Neural cell (in vitro differentiated cells): ENCODE results near the gene SPRR2E. TPM values are rescaled to one million over a fixed set of nuclear protein-coding genes. Genes with fewer than 3 reads are reported as not detected.
"Not testable (repeated sequence)": the region's sequence is repeated elsewhere in the genome, so short reads cannot be mapped to it uniquely, and the experiment has no call there.

Experiments
- H2AFZ ChIP-seq: fragments of 200-600, 300-800 bp; sonication (generic), shearing (Covaris generic); 2 replicates; pipeline ENCODE4 v1.6.0; 2014; ENCODE audit warnings: low read depth, mild to moderate bottlenecking, antibody characterized with exemption, low read length, moderate library complexity
- H3F3A ChIP-seq: fragments of 200-600 bp; shearing (Covaris generic); 2 replicates; pipeline ENCODE4 v1.6.1; 2016; ENCODE audit warnings: mild to moderate bottlenecking, moderate library complexity, mixed read lengths, antibody characterized with exemption, low read length; ENCODE audit not compliant: insufficient read depth, poor library complexity, severe bottlenecking
- H3K27ac ChIP-seq: fragments of 200-600, 300-800 bp; sonication (generic), shearing (Covaris generic); 2 replicates; pipeline ENCODE4 v1.5.1; 2014; ENCODE audit warnings: mild to moderate bottlenecking, low read length, moderate library complexity
- H3K27me3 ChIP-seq: fragments of 300-800, 200-600 bp; sonication (generic), shearing (Covaris generic); 2 replicates; pipeline ENCODE4 v1.6.0; 2014; ENCODE audit warnings: mild to moderate bottlenecking, low read depth, low read length, moderate library complexity; ENCODE audit not compliant: insufficient read depth
- H3K36me3 ChIP-seq: fragments of 300-800, 200-600 bp; sonication (generic), shearing (Covaris generic); 2 replicates; pipeline ENCODE4 v1.5.1; 2014; ENCODE audit warnings: mild to moderate bottlenecking, antibody characterized with exemption, low read length, moderate library complexity; ENCODE audit not compliant: insufficient read depth
- H3K4me2 ChIP-seq: fragments of 300-800, 200-600 bp; sonication (generic), shearing (Covaris generic); 2 replicates; pipeline ENCODE4 v1.6.0; 2014; ENCODE audit warnings: mild to moderate bottlenecking, low read length
- H3K4me3 ChIP-seq: fragments of 300-800, 200-600 bp; sonication (generic), shearing (Covaris generic); 2 replicates; pipeline ENCODE4 v1.5.1; 2014; ENCODE audit warnings: mild to moderate bottlenecking, low read length, moderate library complexity
- H3K79me2 ChIP-seq: fragments of 200-600 bp; shearing (Covaris generic); replicated peaks from 2 replicates; pipeline ENCODE4 v1.6.0; 2014; ENCODE audit warnings: mild to moderate bottlenecking, low read length, moderate library complexity; ENCODE audit not compliant: insufficient read depth
- H3K9ac ChIP-seq: fragments of 300-800, 200-600 bp; sonication (generic), shearing (Covaris generic); 2 replicates; pipeline ENCODE4 v1.6.1; 2016; ENCODE audit warnings: mild to moderate bottlenecking, low read length, mixed read lengths
- H3K9me2 ChIP-seq: fragments of 200-600 bp; shearing (Covaris generic); 2 replicates; pipeline ENCODE4 v1.6.1; 2016; ENCODE audit warnings: mild to moderate bottlenecking, low read length, mixed read lengths; ENCODE audit not compliant: insufficient read depth
- H3K9me3 ChIP-seq: fragments of 200-600, 300-800 bp; sonication (generic), shearing (Covaris generic); 2 replicates; pipeline ENCODE4 v1.6.1; 2016; ENCODE audit warnings: mild to moderate bottlenecking, mixed run types, low read length, moderate library complexity, mixed read lengths
- H4K20me1 ChIP-seq: fragments of 200-600 bp; shearing (Covaris generic); 2 replicates; pipeline ENCODE4 v1.6.1; 2016; ENCODE audit warnings: mild to moderate bottlenecking, mixed run types; ENCODE audit not compliant: insufficient read depth
- EP300 ChIP-seq: fragments of 450-650 bp; conservative IDR thresholded peaks from 2 replicates; pipeline ENCODE4 v1.6.1; 2014; ENCODE audit warnings: antibody characterized with exemption, mild to moderate bottlenecking, moderate library complexity; ENCODE audit not compliant: poor library complexity, severe bottlenecking
- EZH2 ChIP-seq: fragments of 200-600, 300-800 bp; shearing (Covaris generic), sonication (generic); IDR thresholded peaks from 2 replicates; pipeline ENCODE4 v1.6.1; 2014; ENCODE audit warnings: antibody characterized with exemption, low read length, borderline replicate concordance, mild to moderate bottlenecking; ENCODE audit not compliant: insufficient read depth, poor library complexity, severe bottlenecking
- MXI1 ChIP-seq: fragments of 450-650 bp; conservative IDR thresholded peaks from 2 replicates; pipeline ENCODE4 v1.6.1; 2014; ENCODE audit warnings: antibody characterized with exemption, mild to moderate bottlenecking; ENCODE audit not compliant: poor library complexity, severe bottlenecking
- POLR2AphosphoS5 ChIP-seq: IDR thresholded peaks from 2 replicates; pipeline ENCODE4 v1.6.1; 2012
- RAD21 ChIP-seq: fragments of 450-650 bp; conservative IDR thresholded peaks from 2 replicates; pipeline ENCODE4 v1.6.1; 2014; ENCODE audit warnings: antibody characterized with exemption, mild to moderate bottlenecking, moderate library complexity
- REST ChIP-seq: IDR thresholded peaks from 2 replicates; pipeline ENCODE4 v1.6.1; 2012; ENCODE audit warnings: borderline replicate concordance
- SMC3 ChIP-seq: fragments of 450-650 bp; conservative IDR thresholded peaks from 2 replicates; pipeline ENCODE4 v1.6.1; 2014; ENCODE audit warnings: antibody characterized with exemption, mild to moderate bottlenecking, moderate library complexity; ENCODE audit not compliant: poor library complexity
- TAF1 ChIP-seq: IDR thresholded peaks from 2 replicates; pipeline ENCODE4 v1.6.1; 2012; ENCODE audit warnings: low read depth
- polyA plus RNA-seq: library from polyadenylated mRNA; depleted of rRNA; stranded (reverse); fragments of >200 nt; gene quantifications from 2 replicates; pipeline ENCODE4 v1.2.3, GENCODE V29; 2014
- TF ChIP-seq, protein P1 (sequence below): fragments of 450-650 bp; IDR thresholded peaks from 2 replicates; pipeline ENCODE4 v1.5.1; 2014; ENCODE audit warnings: antibody characterized with exemption, mild to moderate bottlenecking, moderate library complexity; ENCODE audit not compliant: poor library complexity, severe bottlenecking

The SPRR2E gene
- polyA plus RNA-seq, 1 donor from 2014 or later = not detected

DNA sequence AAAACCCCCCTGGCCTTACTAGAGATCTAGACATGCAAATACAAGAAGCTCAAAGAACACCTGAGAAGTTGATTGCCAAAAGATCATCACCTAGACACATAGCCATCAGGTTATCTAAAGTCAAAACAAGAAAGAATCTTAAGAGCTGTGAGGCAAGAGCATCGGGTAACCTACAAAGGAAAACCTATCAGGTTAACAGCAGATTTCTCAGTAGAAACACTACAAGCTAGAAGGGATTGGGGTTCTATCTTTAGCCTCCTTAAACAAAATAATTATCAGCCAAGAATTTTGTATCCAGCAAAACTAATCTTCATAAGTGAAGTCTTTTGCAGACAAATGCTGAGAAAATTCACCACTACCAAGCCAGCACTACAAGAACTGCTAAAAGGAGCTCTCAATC lies 31.2 kb upstream of the SPRR2E start:
- Histone ChIP-seq H3K27ac (no peak overlapping the region), H3K79me2 (no peaks in the 10 kb centered on the region), H3K27me3 (no peaks in the 10 kb centered on the region), H3K9me3 (no peaks in the 10 kb centered on the region), H4K20me1 (no peaks in the 10 kb centered on the region), H3K4me2 (no peak overlapping the region), H3K9ac (no peak overlapping the region), H3K9me2 (no peaks in the 10 kb centered on the region), H2AFZ (no peak overlapping the region), H3F3A (no peaks in the 10 kb centered on the region), H3K36me3 (no peaks in the 10 kb centered on the region), H3K4me3 (no peak overlapping the region)
- TF ChIP-seq, protein P1, sequence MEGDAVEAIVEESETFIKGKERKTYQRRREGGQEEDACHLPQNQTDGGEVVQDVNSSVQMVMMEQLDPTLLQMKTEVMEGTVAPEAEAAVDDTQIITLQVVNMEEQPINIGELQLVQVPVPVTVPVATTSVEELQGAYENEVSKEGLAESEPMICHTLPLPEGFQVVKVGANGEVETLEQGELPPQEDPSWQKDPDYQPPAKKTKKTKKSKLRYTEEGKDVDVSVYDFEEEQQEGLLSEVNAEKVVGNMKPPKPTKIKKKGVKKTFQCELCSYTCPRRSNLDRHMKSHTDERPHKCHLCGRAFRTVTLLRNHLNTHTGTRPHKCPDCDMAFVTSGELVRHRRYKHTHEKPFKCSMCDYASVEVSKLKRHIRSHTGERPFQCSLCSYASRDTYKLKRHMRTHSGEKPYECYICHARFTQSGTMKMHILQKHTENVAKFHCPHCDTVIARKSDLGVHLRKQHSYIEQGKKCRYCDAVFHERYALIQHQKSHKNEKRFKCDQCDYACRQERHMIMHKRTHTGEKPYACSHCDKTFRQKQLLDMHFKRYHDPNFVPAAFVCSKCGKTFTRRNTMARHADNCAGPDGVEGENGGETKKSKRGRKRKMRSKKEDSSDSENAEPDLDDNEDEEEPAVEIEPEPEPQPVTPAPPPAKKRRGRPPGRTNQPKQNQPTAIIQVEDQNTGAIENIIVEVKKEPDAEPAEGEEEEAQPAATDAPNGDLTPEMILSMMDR = no peak
- TF ChIP-seq SMC3 = no peak

DNA sequence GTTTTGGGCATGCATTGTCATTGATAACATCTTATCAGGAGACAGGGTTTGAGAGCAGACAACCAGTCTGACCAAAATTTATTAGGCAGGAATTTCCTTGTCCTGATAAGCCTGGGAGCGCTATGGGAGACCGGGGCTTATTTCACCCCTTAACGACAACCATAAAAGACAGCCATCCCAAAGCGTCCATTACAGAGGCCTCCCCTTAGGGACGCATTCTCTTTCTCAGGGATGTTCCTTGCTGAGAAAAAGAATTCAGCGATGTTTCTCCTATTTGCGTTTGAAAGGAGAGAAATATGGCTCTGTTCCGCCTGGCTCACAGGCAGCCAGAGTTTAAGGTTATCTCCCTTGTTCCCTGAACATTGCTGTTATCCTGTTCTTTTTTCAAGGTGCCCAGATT lies 29.5 kb upstream of the SPRR2E start:
- H3K27ac ChIP-seq, H3K4me3 ChIP-seq, H4K20me1 ChIP-seq, H3K79me2 ChIP-seq, H3K9ac ChIP-seq, H3K9me2 ChIP-seq, H2AFZ ChIP-seq, H3K4me2 ChIP-seq, H3K27me3 ChIP-seq, H3K36me3 ChIP-seq, H3F3A ChIP-seq, H3K9me3 ChIP-seq: not testable (repeated sequence)

DNA sequence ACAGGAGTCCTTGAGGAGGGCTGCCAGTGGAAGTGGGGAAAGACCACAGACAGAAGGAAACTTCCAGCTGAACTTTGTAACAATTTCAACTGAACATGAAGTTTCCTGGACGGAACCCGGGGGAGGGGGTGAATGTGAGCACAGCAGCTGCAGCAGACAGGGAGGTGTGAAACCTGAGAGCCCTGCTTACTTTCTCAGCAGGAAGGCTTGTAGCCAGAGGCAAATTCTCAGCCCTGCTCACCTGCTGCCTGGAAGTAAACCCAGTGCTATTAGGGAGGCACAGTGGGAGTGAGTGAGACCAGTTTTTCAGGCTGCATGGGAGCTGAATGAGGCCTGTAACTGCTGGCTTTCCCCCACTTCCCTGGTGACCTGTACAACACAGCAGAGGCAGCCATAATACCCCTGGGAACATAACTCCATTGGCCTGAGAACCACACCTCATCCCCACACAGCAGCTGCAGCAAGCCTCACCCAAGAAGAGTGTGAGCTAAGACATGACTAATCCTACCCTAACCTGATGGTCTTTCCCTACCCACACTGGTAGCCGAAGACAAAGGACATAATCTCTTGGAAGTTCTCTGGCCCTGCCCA lies 28.6 kb upstream of the SPRR2E start:
- H3K36me3 ChIP-seq = no peaks in the 10 kb centered on the region
- no peak overlapping the region for H3K4me2 ChIP-seq
- TF ChIP-seq, protein P1 = no peak
- no peak for TF ChIP-seq POLR2AphosphoS5
- TF ChIP-seq SMC3 = no peak
- no peak for TF ChIP-seq EP300
- TF ChIP-seq RAD21 = no peak
- no peak for TF ChIP-seq TAF1
- no peak for TF ChIP-seq REST
- no peak for TF ChIP-seq MXI1
- TF ChIP-seq EZH2 = no peak
- H3K27ac ChIP-seq = no peak overlapping the region
- H4K20me1 ChIP-seq = no peaks in the 10 kb centered on the region
- no peaks in the 10 kb centered on the region for H3K79me2 ChIP-seq
- H3K9me3 ChIP-seq = no peaks in the 10 kb centered on the region
- H3K27me3 ChIP-seq = no peaks in the 10 kb centered on the region
- H3K4me3 ChIP-seq = no peak overlapping the region
- no peaks in the 10 kb centered on the region for H3F3A ChIP-seq
- H3K9ac ChIP-seq = no peak overlapping the region
- no peak overlapping the region for H2AFZ ChIP-seq
- H3K9me2 ChIP-seq = no peaks in the 10 kb centered on the region
